WTC11 (cell line): Measurements from ENCODE around the gene PDE1A.

Source experiments
- ATF6 ChIP-seq: sonication (generic); formaldehyde crosslinking; IDR thresholded peaks from 2 replicates; pipeline ENCODE4 v1.8.1; 2023; ENCODE audit warnings: mild to moderate bottlenecking, missing genetic modification reagents
- CTCF ChIP-seq: fragments of 200-600 bp; IDR thresholded peaks from 2 replicates; pipeline ENCODE4 v1.8.0; 2022; ENCODE audit warnings: antibody characterized with exemption
- E2F5 ChIP-seq: sonication (generic); formaldehyde crosslinking; IDR thresholded peaks from 2 replicates; pipeline ENCODE4 v1.8.1; 2022; ENCODE audit warnings: mild to moderate bottlenecking, moderate library complexity, missing genetic modification reagents
- FOXP1 ChIP-seq: sonication (generic); formaldehyde crosslinking; IDR thresholded peaks from 2 replicates; pipeline ENCODE4 v1.8.0; 2022; ENCODE audit warnings: missing genetic modification reagents, mild to moderate bottlenecking, moderate library complexity, borderline replicate concordance
- GABPB1 ChIP-seq: sonication (generic); formaldehyde crosslinking; IDR thresholded peaks from 2 replicates; pipeline ENCODE4 v1.8.1; 2023; ENCODE audit warnings: mild to moderate bottlenecking, missing genetic modification reagents
- IRF1 ChIP-seq: sonication (generic); formaldehyde crosslinking; IDR thresholded peaks from 2 replicates; pipeline ENCODE4 v1.8.0; 2023; ENCODE audit warnings: missing genetic modification reagents
- MAX ChIP-seq: sonication (generic); formaldehyde crosslinking; IDR thresholded peaks from 2 replicates; pipeline ENCODE4 v1.8.0; 2022; ENCODE audit warnings: mild to moderate bottlenecking, missing genetic modification reagents
- STAT6 ChIP-seq: sonication (generic); formaldehyde crosslinking; conservative IDR thresholded peaks from 2 replicates; pipeline ENCODE4 v1.8.1; 2023; ENCODE audit warnings: mild to moderate bottlenecking, low read depth, missing genetic modification reagents, moderate library complexity
- USF2 ChIP-seq: sonication (generic); formaldehyde crosslinking; IDR thresholded peaks from 2 replicates; pipeline ENCODE4 v1.8.1; 2023; ENCODE audit warnings: mild to moderate bottlenecking, missing genetic modification reagents, moderate library complexity

GRCh38 chr2:182228741-182229140 lies 198.1 kb downstream of the PDE1A start:
- TF ChIP-seq USF2 (CRISPR knock-in tag) (no peak), FOXP1 (CRISPR knock-in tag) (no peak), IRF1 (no peak), CTCF (no peak), MAX (CRISPR knock-in tag) (no peak), ATF6 (CRISPR knock-in tag) (no peak), STAT6 (CRISPR knock-in tag) (no peak), GABPB1 (no peak), E2F5 (no peak)
